Neural progenitor cell (in vitro differentiated cells): ENCODE results near the gene GALNT17. TPM values are rescaled to one million over a fixed set of nuclear protein-coding genes. Genes with fewer than 3 reads are reported as not detected.

Experiments used
- DNase-seq: peaks from one replicate; pipeline ENCODE4 v3.0.0-alpha.2; 2016; ENCODE audit warnings: low spot score
- H2AFZ ChIP-seq: fragments of 200-600 bp; sonication (generic); replicated peaks from 2 replicates; pipeline ENCODE4 v1.6.1; 2016; ENCODE audit warnings: antibody characterized with exemption
- H3F3A ChIP-seq: fragments of 200-600 bp; sonication (generic); 2 replicates; pipeline ENCODE4 v1.6.1; 2016; ENCODE audit warnings: antibody characterized with exemption, low read depth
- H3K27ac ChIP-seq: fragments of 200-600 bp; sonication (generic); 2 replicates; pipeline ENCODE4 v1.5.1; 2016; ENCODE audit warnings: mild to moderate bottlenecking
- H3K27me3 ChIP-seq: fragments of 200-600 bp; sonication (generic); 2 replicates; pipeline ENCODE4 v1.6.1; 2016; ENCODE audit warnings: mild to moderate bottlenecking, moderate library complexity
- H3K36me3 ChIP-seq: fragments of 200-600 bp; sonication (generic); 2 replicates; pipeline ENCODE4 v1.5.1; 2016
- H3K4me1 ChIP-seq: fragments of 200-600 bp; sonication (generic); 2 replicates; pipeline ENCODE4 v1.6.1; 2016; ENCODE audit warnings: mixed run types
- H3K4me2 ChIP-seq: fragments of 200-600 bp; sonication (generic); 2 replicates; pipeline ENCODE4 v1.6.1; 2016
- H3K4me3 ChIP-seq: fragments of 200-600 bp; sonication (generic); 2 replicates; pipeline ENCODE4 v1.5.1; 2016
- H3K79me2 ChIP-seq: fragments of 200-600 bp; sonication (generic); 2 replicates; pipeline ENCODE4 v1.6.1; 2016; ENCODE audit warnings: low read depth
- H3K9ac ChIP-seq: fragments of 200-600 bp; sonication (generic); 2 replicates; pipeline ENCODE4 v1.6.1; 2016
- H3K9me3 ChIP-seq: fragments of 200-600 bp; sonication (generic); 2 replicates; pipeline ENCODE4 v1.5.1; 2016; ENCODE audit warnings: low read depth
- H4K20me1 ChIP-seq: fragments of 200-600 bp; sonication (generic); 2 replicates; pipeline ENCODE4 v1.6.1; 2016; ENCODE audit warnings: low read depth
- H3K27ac Mint-ChIP-seq: 3 replicates; pipeline ENCODE4 v1.8.0; 2021; ENCODE audit warnings: mixed read lengths
- H3K27me3 Mint-ChIP-seq: 2 replicates; pipeline ENCODE4 v1.8.0; 2022; ENCODE audit warnings: low read depth, mild to moderate bottlenecking, inconsistent platforms, moderate library complexity, mixed read lengths; ENCODE audit not compliant: insufficient read depth
- H3K36me3 Mint-ChIP-seq: 3 replicates; pipeline ENCODE4 v1.8.0; 2021; ENCODE audit warnings: mixed read lengths
- H3K4me1 Mint-ChIP-seq: 3 replicates; pipeline ENCODE4 v1.8.0; 2021; ENCODE audit warnings: mixed read lengths
- H3K4me3 Mint-ChIP-seq: 3 replicates; pipeline ENCODE4 v1.8.0; 2021; ENCODE audit warnings: mild to moderate bottlenecking, moderate library complexity, mixed read lengths
- H3K9me3 Mint-ChIP-seq: 3 replicates; pipeline ENCODE4 v1.8.0; 2020; ENCODE audit warnings: mixed read lengths
- CTCF ChIP-seq: fragments of 200-600 bp; sonication (generic); IDR thresholded peaks from 2 replicates; pipeline ENCODE4 v1.5.1; 2017; ENCODE audit warnings: antibody characterized with exemption, mild to moderate bottlenecking
- EZH2 ChIP-seq: fragments of 200-600 bp; sonication (generic); IDR thresholded peaks from 2 replicates; pipeline ENCODE4 v1.6.1; 2017; ENCODE audit warnings: antibody characterized with exemption, mild to moderate bottlenecking, moderate library complexity
- EZH2phosphoT487 ChIP-seq: fragments of 200-600 bp; sonication (generic); IDR thresholded peaks from 2 replicates; pipeline ENCODE4 v1.6.1; 2017; ENCODE audit warnings: antibody characterized with exemption
- total RNA-seq: library from RNA; depleted of rRNA; stranded (reverse); fragments of >200 nt; gene quantifications from 2 replicates; pipeline ENCODE4 v1.2.3, GENCODE V29; 2015; ENCODE audit warnings: low replicate concordance

GALNT17 gene
- total RNA-seq, 1 donor from 2014 or later, result 17.1 TPM

- no peak overlapping the region for H3K4me3 ChIP-seq
- peak overlapping the region; percentile 40 for H3K4me2 ChIP-seq
- no peaks in the 10 kb centered on the region for H3K27me3 ChIP-seq
- H4K20me1 ChIP-seq, result no peaks in the 10 kb centered on the region
- no peaks in the 10 kb centered on the region for H3K36me3 ChIP-seq
- peak overlapping the region; percentile 38 for H3K27ac Mint-ChIP-seq
- H3K36me3 Mint-ChIP-seq, result no peaks in the 10 kb centered on the region
- H3K4me3 Mint-ChIP-seq, result no peak overlapping the region
- H3F3A ChIP-seq, result peaks cover 12% of the 10 kb centered on the region
- H3K4me1 Mint-ChIP-seq, result peaks cover 37% of the 10 kb centered on the region
- H3K9me3 ChIP-seq, result no peaks in the 10 kb centered on the region
- no peak overlapping the region for H3K27ac ChIP-seq
- H3K9ac ChIP-seq, result no peak overlapping the region
- H3K79me2 ChIP-seq, result peaks cover 60% of the 10 kb centered on the region
- no peaks in the 10 kb centered on the region for H3K27me3 Mint-ChIP-seq
- H3K9me3 Mint-ChIP-seq, result peaks cover 2% of the 10 kb centered on the region
- DNase-seq, result peak; percentile 58
- H3K4me1 ChIP-seq, result peaks cover 34% of the 10 kb centered on the region
- no peak overlapping the region for H2AFZ ChIP-seq
- peak; percentile 7 for TF ChIP-seq CTCF
- TF ChIP-seq EZH2, result no peak
These were observed 193.2 kb downstream of the GALNT17 start for GRCh38 chr7:71325151-71325550.

GRCh38 chr7:71326595-71326994 lies 194.7 kb downstream of the GALNT17 start:
- H3K27ac ChIP-seq, result no peak overlapping the region
- peaks cover 12% of the 10 kb centered on the region for H3F3A ChIP-seq
- H3K9ac ChIP-seq, result no peak overlapping the region
- H4K20me1 ChIP-seq, result no peaks in the 10 kb centered on the region
- Mint-ChIP-seq H3K27me3 (no peaks in the 10 kb centered on the region), H3K4me1 (peaks cover 37% of the 10 kb centered on the region), H3K9me3 (peaks cover 2% of the 10 kb centered on the region), H3K36me3 (no peaks in the 10 kb centered on the region), H3K27ac (no peak overlapping the region), H3K4me3 (no peak overlapping the region)
- H3K4me1 ChIP-seq, result peaks cover 34% of the 10 kb centered on the region
- TF ChIP-seq CTCF, result no peak
- no peak for TF ChIP-seq EZH2
- DNase-seq, result no peak
- H3K79me2 ChIP-seq, result peaks cover 60% of the 10 kb centered on the region
- no peaks in the 10 kb centered on the region for H3K9me3 ChIP-seq
- no peak overlapping the region for H2AFZ ChIP-seq
- no peak overlapping the region for H3K4me3 ChIP-seq
- no peak overlapping the region for H3K4me2 ChIP-seq
- H3K36me3 ChIP-seq, result no peaks in the 10 kb centered on the region
- H3K27me3 ChIP-seq, result no peaks in the 10 kb centered on the region

- peaks cover 12% of the 10 kb centered on the region for H3F3A ChIP-seq
- H3K27me3 Mint-ChIP-seq, result no peaks in the 10 kb centered on the region
- H3K9me3 ChIP-seq, result no peaks in the 10 kb centered on the region
- peaks cover 37% of the 10 kb centered on the region for H3K4me1 Mint-ChIP-seq
- H3K27me3 ChIP-seq, result no peaks in the 10 kb centered on the region
- H4K20me1 ChIP-seq, result no peaks in the 10 kb centered on the region
- H3K4me3 ChIP-seq, result no peak overlapping the region
- no peak overlapping the region for H3K27ac ChIP-seq
- peaks cover 56% of the 10 kb centered on the region for H3K79me2 ChIP-seq
- no peak overlapping the region for H3K27ac Mint-ChIP-seq
- no peaks in the 10 kb centered on the region for H3K36me3 ChIP-seq
- no peak for DNase-seq
- peaks cover 34% of the 10 kb centered on the region for H3K4me1 ChIP-seq
- H2AFZ ChIP-seq, result no peak overlapping the region
- H3K9ac ChIP-seq, result no peak overlapping the region
- no peak overlapping the region for H3K4me3 Mint-ChIP-seq
- no peaks in the 10 kb centered on the region for H3K9me3 Mint-ChIP-seq
- TF ChIP-seq EZH2phosphoT487, result no peak
- no peak for TF ChIP-seq CTCF
- no peak for TF ChIP-seq EZH2
- no peaks in the 10 kb centered on the region for H3K36me3 Mint-ChIP-seq
- H3K4me2 ChIP-seq, result no peak overlapping the region
These were observed 196.0 kb downstream of the GALNT17 start for GRCh38 chr7:71327946-71328345.
